GM23338 (cell line): ENCODE results near the gene SPCS2.

Source experiments
- CREB1 ChIP-seq: fragments of 250-450 bp; sonication (Bioruptor Pico); IDR thresholded peaks from 2 replicates; pipeline ENCODE4 v1.5.0; 2020; ENCODE audit warnings: low read depth, mild to moderate bottlenecking, moderate library complexity
- CTCF ChIP-seq, 2 experiments: fragments of 200-600 bp in 1 of 2; sonication (generic) in 1 of 2; conservative IDR thresholded peaks; 2 replicates each; pipeline versions ENCODE4 v1.5.1 to v1.6.1; 2016 to 2017; ENCODE audit warnings: antibody characterized with exemption in 2 of 2, low read depth in 2 of 2, mild to moderate bottlenecking in 2 of 2, moderate library complexity in 1 of 2
- EZH2 ChIP-seq: fragments of 200-600 bp; sonication (generic); IDR thresholded peaks from one replicate; pipeline ENCODE4 v1.8.0; 2017; ENCODE audit warnings: antibody characterized with exemption, mild to moderate bottlenecking, low read depth; ENCODE audit not compliant: unreplicated experiment
- EZH2phosphoT487 ChIP-seq: fragments of 200-600 bp; sonication (generic); IDR thresholded peaks from one replicate; pipeline ENCODE4 v1.8.1; 2018; ENCODE audit warnings: antibody characterized with exemption; ENCODE audit not compliant: unreplicated experiment
- JUNB ChIP-seq: IDR thresholded peaks from one replicate; pipeline ENCODE4 v1.6.1; 2016; ENCODE audit warnings: antibody characterized with exemption; ENCODE audit not compliant: unreplicated experiment
- POLR2AphosphoS5 ChIP-seq: IDR thresholded peaks from 2 replicates; pipeline ENCODE4 v1.6.1; 2016; ENCODE audit warnings: antibody characterized with exemption, low read depth
- REST ChIP-seq: IDR thresholded peaks from one replicate; pipeline ENCODE4 v1.6.1; 2018; ENCODE audit warnings: antibody characterized with exemption; ENCODE audit not compliant: unreplicated experiment
- STAT1 ChIP-seq: IDR thresholded peaks from one replicate; pipeline ENCODE4 v1.6.1; 2016; ENCODE audit warnings: antibody characterized with exemption; ENCODE audit not compliant: unreplicated experiment
- ZNF114 ChIP-seq: fragments of 250-450 bp; sonication (Bioruptor Pico); IDR thresholded peaks from 2 replicates; pipeline ENCODE4 v1.5.0; 2020; ENCODE audit warnings: mild to moderate bottlenecking, moderate library complexity

- no peak for TF ChIP-seq STAT1
- TF ChIP-seq CREB1 (CRISPR knock-in tag) = no peak
- no peak for TF ChIP-seq REST
- no peak for TF ChIP-seq POLR2AphosphoS5
- no peak for TF ChIP-seq CTCF (conservative IDR thresholded peaks at IDR 0.05; ENCODE audit: low read depth in 2 of 2)
- TF ChIP-seq EZH2phosphoT487 = no peak
- TF ChIP-seq EZH2 = no peak
- no peak for TF ChIP-seq JUNB
- no peak for TF ChIP-seq ZNF114
Observed at GRCh38 chr11:74984070-74984469, 35.0 kb downstream of the SPCS2 start.
